DOHH2 (cell line): ENCODE measurements around the gene ZNF205.

ENCODE experiments used
- H3F3A ChIP-seq: fragments of 200-600 bp; sonication (generic), shearing (Covaris generic); 2 replicates; pipeline ENCODE4 v1.6.0; 2016; ENCODE audit warnings: antibody characterized with exemption, mild to moderate bottlenecking; ENCODE audit not compliant: control insufficient read depth, insufficient read depth
- H3K27ac ChIP-seq: fragments of 200-600 bp; sonication (generic); 2 replicates; pipeline ENCODE4 v1.5.1; 2014; ENCODE audit warnings: low read depth, mild to moderate bottlenecking, low read length, moderate library complexity
- H3K27me3 ChIP-seq: fragments of 200-600 bp; sonication (generic); 2 replicates; pipeline ENCODE4 v1.6.1; 2014; ENCODE audit warnings: mild to moderate bottlenecking, low read length, mixed read lengths; ENCODE audit not compliant: control insufficient read depth
- H3K36me3 ChIP-seq: fragments of 200-600 bp; sonication (generic); 2 replicates; pipeline ENCODE4 v1.6.1; 2014; ENCODE audit warnings: mild to moderate bottlenecking, low read length, moderate library complexity, mixed read lengths; ENCODE audit not compliant: control insufficient read depth
- H3K4me1 ChIP-seq: fragments of 200-600 bp; sonication (generic); 2 replicates; pipeline ENCODE4 v1.6.1; 2014; ENCODE audit warnings: mild to moderate bottlenecking, low read length, mixed read lengths; ENCODE audit not compliant: control insufficient read depth
- H3K4me2 ChIP-seq: fragments of 200-600 bp; sonication (generic); 2 replicates; pipeline ENCODE4 v1.6.0; 2014; ENCODE audit warnings: mild to moderate bottlenecking, low read length, moderate library complexity
- H3K4me3 ChIP-seq: fragments of 200-600 bp; sonication (generic); 2 replicates; pipeline ENCODE4 v1.5.1; 2014; ENCODE audit warnings: mild to moderate bottlenecking, low read length, mixed read lengths
- H3K79me2 ChIP-seq: fragments of 200-600 bp; sonication (generic); 2 replicates; pipeline ENCODE4 v1.6.1; 2014; ENCODE audit warnings: mild to moderate bottlenecking, low read length, mixed read lengths; ENCODE audit not compliant: control insufficient read depth
- H3K9me2 ChIP-seq: fragments of 200-600 bp; sonication (generic); replicated peaks from 2 replicates; pipeline ENCODE4 v1.6.1; 2014; ENCODE audit warnings: mild to moderate bottlenecking, low read length, mixed read lengths; ENCODE audit not compliant: control insufficient read depth
- H3K9me3 ChIP-seq: fragments of 200-600 bp; sonication (generic); 2 replicates; pipeline ENCODE4 v1.6.1; 2014; ENCODE audit warnings: antibody characterized with exemption, low read length, mixed read lengths; ENCODE audit not compliant: control insufficient read depth, insufficient read depth
- H4K20me1 ChIP-seq: fragments of 200-600 bp; sonication (generic); 2 replicates; pipeline ENCODE4 v1.6.0; 2014; ENCODE audit warnings: low read depth, mild to moderate bottlenecking, antibody characterized with exemption, low read length, moderate library complexity; ENCODE audit not compliant: control insufficient read depth, insufficient read depth
- EZH2phosphoT487 ChIP-seq: fragments of 200-600 bp; sonication (generic); IDR thresholded peaks from 2 replicates; pipeline ENCODE4 v1.6.1; 2017; ENCODE audit warnings: borderline replicate concordance, mild to moderate bottlenecking, antibody characterized with exemption, low read length, moderate library complexity, mixed read lengths
- TF ChIP-seq, protein P1 (sequence below): fragments of 200-600 bp; sonication (generic); IDR thresholded peaks from one replicate; pipeline ENCODE4 v1.5.1; 2014; ENCODE audit warnings: antibody characterized with exemption, mild to moderate bottlenecking, low read depth, low read length; ENCODE audit not compliant: poor library complexity, severe bottlenecking

The ZNF205 gene

DNA sequence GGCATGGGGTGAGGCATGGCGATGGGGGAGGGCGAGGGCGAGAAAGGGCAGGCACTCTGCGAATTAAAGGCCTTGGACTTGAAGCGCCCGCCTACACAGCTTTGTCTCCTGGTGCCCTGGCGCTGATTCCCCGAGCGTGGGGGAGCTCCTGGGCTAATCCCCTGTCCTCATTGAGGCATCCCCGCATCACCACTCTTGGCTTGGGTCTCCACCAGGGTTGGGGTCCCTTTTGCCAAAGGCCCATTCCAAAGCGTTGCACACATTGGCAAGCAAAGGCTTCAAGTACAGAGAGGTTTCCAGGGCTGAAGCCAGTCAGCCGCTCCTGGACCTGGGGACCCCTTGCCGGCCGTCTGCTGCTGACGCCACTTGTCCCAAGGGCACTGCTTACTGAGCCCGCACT lies 8.0 kb downstream of the ZNF205 start:
- Histone ChIP-seq H3K4me1 (peaks cover 16% of the 10 kb centered on the region), H3K36me3 (no peaks in the 10 kb centered on the region), H3K27ac (no peak overlapping the region)

DNA sequence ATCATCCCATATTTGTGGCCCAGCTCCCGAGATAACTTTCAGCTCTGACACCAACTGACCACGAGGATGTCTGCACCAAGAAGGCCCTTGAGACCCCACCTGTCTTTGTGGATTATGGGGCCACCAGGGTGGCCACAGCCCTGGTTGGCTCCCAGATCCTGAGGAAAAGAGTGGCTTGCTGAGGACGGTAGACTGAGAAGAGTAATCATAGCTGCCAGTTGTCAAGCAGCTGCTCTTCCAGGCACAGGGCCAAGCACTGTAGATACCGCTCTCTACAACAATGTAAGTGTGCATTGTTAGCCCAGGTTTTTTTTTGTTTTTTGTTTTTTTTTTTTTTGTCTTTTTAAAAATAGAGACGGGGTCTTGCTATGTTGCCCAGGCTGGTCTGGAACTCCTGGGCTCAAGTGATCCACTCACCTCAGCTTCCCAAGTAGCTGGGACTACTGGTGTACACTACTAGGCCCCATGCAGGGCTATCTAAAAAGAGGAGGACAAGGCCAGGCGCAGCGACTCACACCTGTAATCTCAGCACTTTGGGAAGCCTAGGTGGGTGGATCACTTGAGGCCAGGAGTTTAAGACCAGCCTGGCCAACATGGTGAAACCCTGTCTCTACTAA lies 9.6 kb downstream of the ZNF205 start:
- Histone ChIP-seq H3K27me3 (peaks cover 5% of the 10 kb centered on the region; the same call in 1 of the 2 replicates), H4K20me1 (no peaks in the 10 kb centered on the region), H3K4me3 (no peak overlapping the region), H3K4me1 (peaks cover 16% of the 10 kb centered on the region), H3K36me3 (no peaks in the 10 kb centered on the region), H3K27ac (no peak overlapping the region), H3K4me2 (no peak overlapping the region), H3K9me2 (no peaks in the 10 kb centered on the region), H3K9me3 (no peaks in the 10 kb centered on the region), H3K79me2 (no peaks in the 10 kb centered on the region), H3F3A (0 out of 2 replicates have a peak, but pooled peaks cover 4% of the 10 kb centered on the region)
- TF ChIP-seq EZH2phosphoT487, result no peak
- TF ChIP-seq, protein P1, sequence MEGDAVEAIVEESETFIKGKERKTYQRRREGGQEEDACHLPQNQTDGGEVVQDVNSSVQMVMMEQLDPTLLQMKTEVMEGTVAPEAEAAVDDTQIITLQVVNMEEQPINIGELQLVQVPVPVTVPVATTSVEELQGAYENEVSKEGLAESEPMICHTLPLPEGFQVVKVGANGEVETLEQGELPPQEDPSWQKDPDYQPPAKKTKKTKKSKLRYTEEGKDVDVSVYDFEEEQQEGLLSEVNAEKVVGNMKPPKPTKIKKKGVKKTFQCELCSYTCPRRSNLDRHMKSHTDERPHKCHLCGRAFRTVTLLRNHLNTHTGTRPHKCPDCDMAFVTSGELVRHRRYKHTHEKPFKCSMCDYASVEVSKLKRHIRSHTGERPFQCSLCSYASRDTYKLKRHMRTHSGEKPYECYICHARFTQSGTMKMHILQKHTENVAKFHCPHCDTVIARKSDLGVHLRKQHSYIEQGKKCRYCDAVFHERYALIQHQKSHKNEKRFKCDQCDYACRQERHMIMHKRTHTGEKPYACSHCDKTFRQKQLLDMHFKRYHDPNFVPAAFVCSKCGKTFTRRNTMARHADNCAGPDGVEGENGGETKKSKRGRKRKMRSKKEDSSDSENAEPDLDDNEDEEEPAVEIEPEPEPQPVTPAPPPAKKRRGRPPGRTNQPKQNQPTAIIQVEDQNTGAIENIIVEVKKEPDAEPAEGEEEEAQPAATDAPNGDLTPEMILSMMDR, result no peak

More for the DNA sequence above, 8.0 kb downstream of the ZNF205 start:
- no peak for TF ChIP-seq EZH2phosphoT487
- TF ChIP-seq, protein P1, result no peak
- Histone ChIP-seq H3K4me2 (no peak overlapping the region), H4K20me1 (no peaks in the 10 kb centered on the region), H3K79me2 (no peaks in the 10 kb centered on the region), H3K9me3 (no peaks in the 10 kb centered on the region), H3K4me3 (no peak overlapping the region), H3F3A (no peaks in the 10 kb centered on the region), H3K9me2 (no peaks in the 10 kb centered on the region), H3K27me3 (peaks cover 8% of the 10 kb centered on the region; the same call in 1 of the 2 replicates)

DNA sequence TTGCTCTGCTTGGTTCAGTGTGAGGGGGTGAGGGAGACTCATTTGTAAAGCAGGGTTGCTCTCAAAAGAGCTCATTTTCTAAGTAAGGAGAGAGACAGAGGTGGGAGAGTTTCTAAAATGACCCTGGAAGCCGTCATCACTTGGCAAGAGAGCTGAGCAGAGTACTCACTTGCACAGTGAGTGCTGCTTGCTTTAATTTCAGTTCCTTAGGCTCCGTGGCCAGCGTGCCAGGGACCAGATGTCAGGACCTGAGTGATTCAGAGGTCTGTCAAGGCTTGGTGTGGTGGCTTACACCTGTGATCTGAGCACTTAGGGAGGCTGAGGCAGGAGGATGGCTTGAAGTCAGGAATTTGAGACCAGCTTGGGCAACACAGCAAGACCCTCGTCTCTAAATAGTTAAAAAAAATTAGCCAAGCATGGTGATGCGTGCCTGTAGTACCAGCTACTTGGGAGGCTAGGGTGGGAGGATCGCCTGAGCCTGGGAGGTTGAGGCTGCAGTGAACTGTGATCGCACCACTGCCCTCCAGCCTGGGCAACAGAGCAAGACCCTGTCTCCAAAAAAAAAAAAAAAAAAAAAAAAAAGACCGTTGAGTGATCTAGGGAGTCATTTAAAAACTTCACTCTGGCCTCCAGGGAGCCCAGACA lies 10.7 kb downstream of the ZNF205 start:
- Histone ChIP-seq H3K36me3 (peaks cover 9% of the 10 kb centered on the region; the same call in 1 of the 2 replicates), H3K4me3 (peak overlapping the region; percentile 95; the same call in 1 of the 2 replicates), H3K9me3 (no peaks in the 10 kb centered on the region), H4K20me1 (no peaks in the 10 kb centered on the region), H3K9me2 (no peaks in the 10 kb centered on the region), H3F3A (0 out of 2 replicates have a peak, but pooled peaks cover 7% of the 10 kb centered on the region), H3K27me3 (peaks cover 5% of the 10 kb centered on the region; the same call in 1 of the 2 replicates), H3K4me2 (peak overlapping the region; percentile 99), H3K4me1 (peaks cover 16% of the 10 kb centered on the region), H3K27ac (no peak overlapping the region), H3K79me2 (no peaks in the 10 kb centered on the region)
- no peak for TF ChIP-seq EZH2phosphoT487
- TF ChIP-seq, protein P1, result no peak
